HepG2 (cell line): ENCODE results near the gene SLC43A1. TPM values are rescaled to one million over a fixed set of nuclear protein-coding genes. Genes with fewer than 3 reads are reported as not detected.
A peak's percentile ranks its signal among the peaks of the same experiment; 100 is the strongest.

Source experiments
- AGO2 ChIP-seq: fragments of 200-400 bp; formaldehyde crosslinking; optimal IDR thresholded peaks from 2 replicates; pipeline ENCODE3; 2017; ENCODE audit warnings: mild to moderate bottlenecking, low read depth, low read length, moderate library complexity
- ARNTL ChIP-seq: sonication (generic); formaldehyde crosslinking; IDR thresholded peaks from 2 replicates; pipeline ENCODE4 v1.4.0; 2020; ENCODE audit warnings: mild to moderate bottlenecking, missing genetic modification reagents
- CHD2 ChIP-seq: IDR thresholded peaks from 2 replicates; pipeline ENCODE4 v1.6.1; 2011; ENCODE audit warnings: low read depth, low read length, improper control_type of control experiment
- FOXC1 ChIP-seq: sonication (generic); formaldehyde crosslinking; IDR thresholded peaks from 2 replicates; pipeline ENCODE4 v1.8.0; 2022; ENCODE audit warnings: mild to moderate bottlenecking, missing genetic modification reagents, borderline replicate concordance
- HMGA1 ChIP-seq: sonication (generic); formaldehyde crosslinking; conservative IDR thresholded peaks from 2 replicates; pipeline ENCODE4 v1.4.0; 2020; ENCODE audit warnings: missing genetic modification reagents
- HNRNPL ChIP-seq: fragments of 200-400 bp; formaldehyde crosslinking; IDR thresholded peaks from 2 replicates; pipeline ENCODE4 v1.6.1; 2017; ENCODE audit warnings: mild to moderate bottlenecking, low read depth, low read length
- HOXA9 ChIP-seq: sonication (generic); formaldehyde crosslinking; IDR thresholded peaks from 2 replicates; pipeline ENCODE4 v1.8.1; 2022; ENCODE audit warnings: missing genetic modification reagents, mild to moderate bottlenecking, moderate library complexity, borderline replicate concordance
- KDM2A ChIP-seq: sonication (generic); formaldehyde crosslinking; IDR thresholded peaks from 2 replicates; pipeline ENCODE4 v1.4.0; 2020; ENCODE audit warnings: low read depth, missing genetic modification reagents, borderline replicate concordance
- KDM4B ChIP-seq: sonication (generic); formaldehyde crosslinking; IDR thresholded peaks from 2 replicates; pipeline ENCODE4 v1.4.0; 2020; ENCODE audit warnings: missing genetic modification reagents
- KLF15 ChIP-seq: sonication (generic); formaldehyde crosslinking; IDR thresholded peaks from 2 replicates; pipeline ENCODE4 v1.8.1; 2023; ENCODE audit warnings: borderline replicate concordance, mild to moderate bottlenecking, inconsistent platforms, missing genetic modification reagents, mixed read lengths
- MYNN ChIP-seq: sonication (generic); formaldehyde crosslinking; IDR thresholded peaks from 2 replicates; pipeline ENCODE4 v1.4.0; 2020; ENCODE audit warnings: mild to moderate bottlenecking, low read depth, missing genetic modification reagents
- SALL1 ChIP-seq: sonication (generic); formaldehyde crosslinking; IDR thresholded peaks from 2 replicates; pipeline ENCODE4 v1.8.0; 2022; ENCODE audit warnings: mild to moderate bottlenecking, missing genetic modification reagents
- SKI ChIP-seq: fragments of 450-650 bp; IDR thresholded peaks from one replicate; pipeline ENCODE4 v1.6.1; 2018; ENCODE audit warnings: mild to moderate bottlenecking; ENCODE audit not compliant: partially characterized antibody
- SP1 ChIP-seq, 2 experiments: fragments of 450-650 bp in 1 of 2; sonication (generic) in 1 of 2; formaldehyde crosslinking in 1 of 2; IDR thresholded peaks; 2 replicates each; pipeline versions ENCODE4 v1.4.0 to v1.6.1; 2016 to 2020; ENCODE audit warnings: missing genetic modification reagents in 1 of 2
- SRY ChIP-seq: sonication (generic); formaldehyde crosslinking; IDR thresholded peaks from 2 replicates; pipeline ENCODE4 v1.8.0; 2022; ENCODE audit warnings: mild to moderate bottlenecking, missing genetic modification reagents
- ZC3H4 ChIP-seq: sonication (generic); formaldehyde crosslinking; IDR thresholded peaks from 2 replicates; pipeline ENCODE4 v1.4.0; 2020; ENCODE audit warnings: missing genetic modification reagents, borderline replicate concordance
- ZFY ChIP-seq: sonication (generic); formaldehyde crosslinking; IDR thresholded peaks from 2 replicates; pipeline ENCODE4 v1.4.0; 2020; ENCODE audit warnings: missing genetic modification reagents
- ZKSCAN1 ChIP-seq: fragments of 150-350 bp; IDR thresholded peaks from 2 replicates; pipeline ENCODE4 v1.6.1; 2014; ENCODE audit warnings: low read length
- ZNF160 ChIP-seq: sonication (generic); formaldehyde crosslinking; IDR thresholded peaks from 2 replicates; pipeline ENCODE4 v1.8.0; 2022; ENCODE audit warnings: mild to moderate bottlenecking, inconsistent platforms, missing genetic modification reagents
- ZNF570 ChIP-seq: sonication (generic); formaldehyde crosslinking; IDR thresholded peaks from 2 replicates; pipeline ENCODE4 v1.4.0; 2020; ENCODE audit warnings: mild to moderate bottlenecking, missing genetic modification reagents, borderline replicate concordance
- ZNF878 ChIP-seq: sonication (generic); formaldehyde crosslinking; IDR thresholded peaks from 2 replicates; pipeline ENCODE4 v1.8.1; 2023; ENCODE audit warnings: mild to moderate bottlenecking, missing genetic modification reagents, moderate library complexity
- ZSCAN21 ChIP-seq: sonication (generic); formaldehyde crosslinking; IDR thresholded peaks from 2 replicates; pipeline ENCODE4 v1.8.0; 2022; ENCODE audit warnings: mild to moderate bottlenecking, missing genetic modification reagents, moderate library complexity, borderline replicate concordance
- ZSCAN29 ChIP-seq: sonication (generic); formaldehyde crosslinking; conservative IDR thresholded peaks from 2 replicates; pipeline ENCODE4 v1.4.0; 2020; ENCODE audit warnings: mild to moderate bottlenecking, missing genetic modification reagents
- polyA plus RNA-seq, 8 experiments: library from polyadenylated mRNA; depleted of rRNA in 3 of 8; stranded (reverse) in 7 of 8; unstranded in 1 of 8; fragments of >200 nt; fragmentation: Illumina TruSeq in 4 of 8; extraction: Trizol in 4 of 8; gene quantifications; 2 replicates each; pipeline versions ENCODE4 v1.2.1 to v1.2.3, GENCODE V29; 2011 to 2016; ENCODE audit warnings: low read depth in 4 of 8, missing spikeins in 1 of 8, mixed read lengths in 1 of 8; ENCODE audit not compliant: insufficient read depth in 1 of 8
- total RNA-seq, 5 experiments: library from RNA; depleted of rRNA; stranded (reverse); fragments of >200 nt; fragmentation: Illumina TruSeq; extraction: Trizol; gene quantifications; 2 replicates each; pipeline ENCODE4 v1.2.3, GENCODE V29; 2016; ENCODE audit warnings: low read depth in 1 of 5
- TF ChIP-seq, protein P1 (sequence below), 2 experiments: sonication (generic) in 1 of 2; formaldehyde crosslinking in 1 of 2; IDR thresholded peaks; 2 replicates each; pipeline versions ENCODE4 v1.4.0 to v1.6.1; 2016 to 2020; ENCODE audit warnings: borderline replicate concordance in 1 of 2, low read depth in 1 of 2, mild to moderate bottlenecking in 1 of 2, missing genetic modification reagents in 1 of 2
- TF ChIP-seq, protein P2 (sequence below): sonication (generic); formaldehyde crosslinking; IDR thresholded peaks from 2 replicates; pipeline ENCODE4 v1.5.1; 2020; ENCODE audit warnings: missing genetic modification reagents, mild to moderate bottlenecking, borderline replicate concordance
- TF ChIP-seq, protein P3 (sequence below): sonication (generic); formaldehyde crosslinking; IDR thresholded peaks from 2 replicates; pipeline ENCODE4 v1.4.0; 2020; ENCODE audit warnings: missing genetic modification reagents

The SLC43A1 gene
- total and polyA plus RNA-seq, 2 of the 13 experiments (the other 11 are each of a cell fraction or from before 2014, with no cell fraction given), result 72.3 to 87.6 TPM

DNA sequence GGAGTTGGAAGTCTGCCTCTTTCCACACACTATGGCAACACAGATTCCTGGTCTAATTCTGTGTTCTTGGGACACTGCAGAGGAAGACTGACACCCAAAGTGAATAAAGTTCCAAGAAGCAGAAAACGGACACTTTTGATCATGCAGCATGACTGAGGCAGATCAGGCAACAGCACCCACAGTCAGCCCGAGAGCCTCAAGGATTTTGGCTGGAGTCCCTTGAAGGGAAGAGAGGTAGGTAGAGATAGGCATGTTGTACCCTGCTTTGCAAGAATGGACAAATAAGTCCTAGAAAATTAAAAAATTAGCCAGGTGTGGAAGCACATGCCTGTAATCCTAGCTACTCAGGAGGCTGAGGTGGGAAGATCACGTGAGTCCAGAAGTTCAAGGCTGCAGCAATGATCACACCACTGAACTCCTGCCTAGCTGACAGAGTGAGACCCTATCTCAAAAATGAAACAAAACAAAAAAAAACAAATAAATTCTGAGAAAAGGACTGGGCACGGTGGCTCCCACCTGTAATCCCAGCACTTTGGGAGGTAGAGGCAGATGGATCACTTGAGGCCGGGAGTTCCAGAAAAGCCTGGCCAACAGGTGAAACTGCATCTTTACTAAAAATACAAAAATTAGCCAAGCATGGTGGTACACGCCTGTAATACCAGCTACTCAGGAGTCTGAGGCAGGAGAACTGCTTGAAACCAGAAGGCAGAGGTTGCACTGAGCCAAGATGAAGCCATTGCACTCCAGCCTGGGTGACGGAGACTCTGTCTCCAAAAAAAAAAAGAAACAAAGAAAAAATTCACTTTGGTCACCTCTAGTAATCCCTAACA lies 6.9 kb downstream of the SLC43A1 start (continued):
- TF ChIP-seq MYNN (CRISPR knock-in tag) (no peak), HNRNPL (no peak), ZNF160 (CRISPR knock-in tag) (no peak), CHD2 (no peak), ARNTL (CRISPR knock-in tag) (no peak), ZNF570 (CRISPR knock-in tag) (no peak), HOXA9 (CRISPR knock-in tag) (no peak), HMGA1 (CRISPR knock-in tag) (no peak), SP1 (IDR thresholded peaks at IDR 0.05) (no peak), SP1 (CRISPR knock-in tag; IDR thresholded peaks at IDR 0.05) (no peak), SRY (CRISPR knock-in tag) (no peak), KDM2A (CRISPR knock-in tag) (no peak), ZFY (CRISPR knock-in tag) (no peak), SKI (no peak), FOXC1 (CRISPR knock-in tag) (no peak), ZKSCAN1 (no peak), ZSCAN29 (no peak), ZNF878 (CRISPR knock-in tag) (no peak), ZSCAN21 (CRISPR knock-in tag) (no peak), ZC3H4 (CRISPR knock-in tag) (no peak), KLF15 (CRISPR knock-in tag) (no peak), SALL1 (CRISPR knock-in tag) (0 out of 2 replicates have a peak, but pooled peaks have one; percentile 13), AGO2 (no peak), KDM4B (CRISPR knock-in tag) (no peak)
- TF ChIP-seq, protein P1, sequence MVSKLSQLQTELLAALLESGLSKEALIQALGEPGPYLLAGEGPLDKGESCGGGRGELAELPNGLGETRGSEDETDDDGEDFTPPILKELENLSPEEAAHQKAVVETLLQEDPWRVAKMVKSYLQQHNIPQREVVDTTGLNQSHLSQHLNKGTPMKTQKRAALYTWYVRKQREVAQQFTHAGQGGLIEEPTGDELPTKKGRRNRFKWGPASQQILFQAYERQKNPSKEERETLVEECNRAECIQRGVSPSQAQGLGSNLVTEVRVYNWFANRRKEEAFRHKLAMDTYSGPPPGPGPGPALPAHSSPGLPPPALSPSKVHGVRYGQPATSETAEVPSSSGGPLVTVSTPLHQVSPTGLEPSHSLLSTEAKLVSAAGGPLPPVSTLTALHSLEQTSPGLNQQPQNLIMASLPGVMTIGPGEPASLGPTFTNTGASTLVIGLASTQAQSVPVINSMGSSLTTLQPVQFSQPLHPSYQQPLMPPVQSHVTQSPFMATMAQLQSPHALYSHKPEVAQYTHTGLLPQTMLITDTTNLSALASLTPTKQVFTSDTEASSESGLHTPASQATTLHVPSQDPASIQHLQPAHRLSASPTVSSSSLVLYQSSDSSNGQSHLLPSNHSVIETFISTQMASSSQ (IDR thresholded peaks at IDR 0.05; ENCODE audit: low read depth), result no peak
- TF ChIP-seq, protein P1 (CRISPR knock-in tag; IDR thresholded peaks at IDR 0.05; ENCODE audit: borderline replicate concordance), result no peak
- TF ChIP-seq, protein P2, sequence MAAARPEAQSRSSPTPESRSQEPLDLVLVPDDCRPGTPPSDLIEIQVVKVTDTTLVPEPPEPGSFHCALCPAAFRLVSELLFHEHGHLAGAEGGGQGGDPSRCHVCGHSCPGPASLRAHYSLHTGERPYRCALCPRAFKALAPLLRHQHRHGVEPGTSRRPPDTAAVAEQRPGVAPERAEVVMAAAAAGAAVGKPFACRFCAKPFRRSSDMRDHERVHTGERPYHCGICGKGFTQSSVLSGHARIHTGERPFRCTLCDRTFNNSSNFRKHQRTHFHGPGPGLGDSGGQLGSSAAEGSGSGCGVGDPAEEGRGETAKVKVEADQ (CRISPR knock-in tag), result no peak
- TF ChIP-seq, protein P3, sequence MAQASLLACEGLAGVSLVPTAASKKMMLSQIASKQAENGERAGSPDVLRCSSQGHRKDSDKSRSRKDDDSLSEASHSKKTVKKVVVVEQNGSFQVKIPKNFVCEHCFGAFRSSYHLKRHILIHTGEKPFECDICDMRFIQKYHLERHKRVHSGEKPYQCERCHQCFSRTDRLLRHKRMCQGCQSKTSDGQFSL (CRISPR knock-in tag), result no peak
